Progenitor cell of endocrine pancreas (in vitro differentiated cells): ENCODE measurements around the gene TRIM25. TPM values are rescaled to one million over a fixed set of nuclear protein-coding genes. Genes with fewer than 3 reads are reported as not detected.

Experiments used
- DNase-seq: peaks from one replicate; pipeline ENCODE4 v3.0.0; 2021; ENCODE audit warnings: low spot score; ENCODE audit not compliant: unreplicated experiment
- H3K27ac Mint-ChIP-seq: 2 replicates; pipeline ENCODE4 v1.8.0; 2021; ENCODE audit warnings: mild to moderate bottlenecking, moderate library complexity, mixed read lengths
- H3K27me3 Mint-ChIP-seq: 2 replicates; pipeline ENCODE4 v1.8.0; 2021; ENCODE audit warnings: mixed read lengths
- H3K36me3 Mint-ChIP-seq: 2 replicates; pipeline ENCODE4 v1.8.0; 2022; ENCODE audit warnings: mixed read lengths; ENCODE audit not compliant: insufficient read depth
- H3K4me1 Mint-ChIP-seq: 2 replicates; pipeline ENCODE4 v1.8.0; 2021; ENCODE audit warnings: low read depth, mixed read lengths
- H3K4me3 Mint-ChIP-seq: 2 replicates; pipeline ENCODE4 v1.8.0; 2021; ENCODE audit warnings: low read depth, mild to moderate bottlenecking, moderate library complexity, mixed read lengths
- H3K9me3 Mint-ChIP-seq: 2 replicates; pipeline ENCODE4 v1.8.0; 2021; ENCODE audit warnings: low read depth, mixed read lengths
- CTCF ChIP-seq: fragments of 200-600 bp; sonication (generic); IDR thresholded peaks from one replicate; pipeline ENCODE4 v1.5.0; 2021; ENCODE audit warnings: antibody characterized with exemption, mild to moderate bottlenecking; ENCODE audit not compliant: unreplicated experiment
- total RNA-seq: library from RNA; stranded (reverse); gene quantifications from 2 replicates; pipeline ENCODE4 v1.2.1, GENCODE V29; 2021

TRIM25 gene
- total RNA-seq, 1 donor from 2014 or later, result 29.9 TPM

- H3K4me1 Mint-ChIP-seq, result no peaks in the 10 kb centered on the region
- DNase-seq, result no peak
- no peak for TF ChIP-seq CTCF
- H3K9me3 Mint-ChIP-seq, result peaks cover 14% of the 10 kb centered on the region
- H3K27ac Mint-ChIP-seq, result no peak overlapping the region
- H3K27me3 Mint-ChIP-seq, result no peaks in the 10 kb centered on the region
- H3K4me3 Mint-ChIP-seq, result no peak overlapping the region
- H3K36me3 Mint-ChIP-seq, result peaks cover 42% of the 10 kb centered on the region
These were observed 19.4 kb upstream of the TRIM25 start for GRCh38 chr17:56933151-56933745.

GRCh38 chr17:56930739-56931337, 17.0 kb upstream of the TRIM25 start:
- Mint-ChIP-seq H3K36me3 (peaks cover 30% of the 10 kb centered on the region), H3K27ac (no peak overlapping the region), H3K4me3 (no peak overlapping the region), H3K27me3 (no peaks in the 10 kb centered on the region), H3K4me1 (peaks cover 6% of the 10 kb centered on the region), H3K9me3 (peaks cover 17% of the 10 kb centered on the region)
- no peak for TF ChIP-seq CTCF
- DNase-seq, result no peak

DNA sequence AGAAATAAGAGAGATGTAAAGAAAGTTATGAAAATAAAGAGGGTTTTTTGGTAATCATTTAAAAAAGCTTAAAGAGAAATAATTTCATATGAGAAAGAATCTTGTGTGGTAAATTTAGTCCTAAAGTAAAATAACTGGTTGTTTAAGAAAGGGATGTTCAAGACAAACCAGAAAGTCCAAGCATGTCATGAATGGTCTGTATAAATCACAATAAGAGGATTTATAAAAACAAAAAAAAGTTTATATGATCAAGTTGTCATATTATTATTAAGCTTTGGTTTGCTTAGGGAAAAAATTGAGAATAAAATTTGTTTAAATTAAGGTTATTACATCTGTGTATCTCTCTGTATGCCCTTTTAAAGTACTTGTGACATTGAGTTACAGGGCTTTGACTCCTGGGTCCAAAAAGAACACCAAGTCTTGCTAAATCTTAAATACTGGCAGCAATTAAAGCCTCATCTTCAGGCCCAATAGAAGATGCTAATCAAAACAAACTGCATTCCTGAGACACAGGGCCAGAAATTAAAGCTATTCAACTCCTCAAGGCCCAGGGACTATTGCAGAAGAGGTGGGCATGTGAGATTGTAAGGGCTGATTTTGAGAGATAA, 15.6 kb upstream of the TRIM25 start:
- no peak for DNase-seq
- Mint-ChIP-seq H3K9me3 (peaks cover 17% of the 10 kb centered on the region), H3K36me3 (peaks cover 27% of the 10 kb centered on the region), H3K27me3 (no peaks in the 10 kb centered on the region), H3K27ac (no peak overlapping the region), H3K4me3 (no peak overlapping the region), H3K4me1 (peaks cover 6% of the 10 kb centered on the region)
- TF ChIP-seq CTCF, result no peak

DNA sequence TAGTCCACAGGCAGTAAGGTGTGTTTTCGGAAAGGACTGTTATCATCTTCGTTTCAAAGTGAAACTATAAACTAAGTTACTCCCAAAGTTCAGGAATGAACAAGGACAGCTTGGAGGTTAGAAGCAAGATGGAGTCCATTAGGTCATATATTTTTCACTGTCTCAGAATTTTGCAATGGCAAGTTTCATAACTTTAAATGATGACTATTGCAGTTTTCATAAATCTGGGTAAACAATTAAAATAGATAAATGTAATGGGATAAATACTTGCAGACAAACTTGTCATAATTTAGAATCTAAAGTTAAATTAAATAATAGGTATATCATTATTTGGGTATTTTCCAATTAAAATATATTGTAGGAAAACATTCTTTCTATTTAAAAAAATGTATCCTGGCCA, 14.7 kb upstream of the TRIM25 start:
- Mint-ChIP-seq H3K27me3 (no peaks in the 10 kb centered on the region), H3K36me3 (peaks cover 18% of the 10 kb centered on the region)

DNA sequence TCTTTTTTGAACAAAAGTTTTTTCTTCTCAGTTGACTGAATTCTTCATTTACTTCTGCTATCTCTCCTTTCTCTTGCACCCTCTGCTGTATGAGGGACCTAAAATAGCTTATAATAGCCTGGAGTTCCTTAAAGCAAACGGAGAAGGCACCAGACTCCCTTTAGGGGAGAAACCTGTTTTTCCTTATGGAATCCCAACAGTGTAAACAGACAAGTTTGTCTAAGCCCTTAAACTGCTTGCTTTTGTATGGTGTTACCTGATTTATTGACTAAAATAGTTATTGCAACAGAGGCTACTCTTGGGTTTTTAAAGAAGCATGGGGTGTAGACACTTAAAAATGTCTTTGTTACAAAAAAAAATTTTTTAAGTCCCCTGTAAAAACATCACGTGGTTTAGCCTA, 12.9 kb upstream of the TRIM25 start:
- Mint-ChIP-seq H3K4me3 (no peak overlapping the region), H3K27ac (peak overlapping the region; percentile 57), H3K36me3 (peaks cover 7% of the 10 kb centered on the region), H3K9me3 (peaks cover 14% of the 10 kb centered on the region), H3K4me1 (peaks cover 6% of the 10 kb centered on the region), H3K27me3 (no peaks in the 10 kb centered on the region)
- no peak for TF ChIP-seq CTCF
- no peak for DNase-seq

More for the DNA sequence above, 14.7 kb upstream of the TRIM25 start:
- peaks cover 6% of the 10 kb centered on the region for H3K4me1 Mint-ChIP-seq
- DNase-seq, result no peak
- H3K27ac Mint-ChIP-seq, result no peak overlapping the region
- no peak for TF ChIP-seq CTCF
- peaks cover 17% of the 10 kb centered on the region for H3K9me3 Mint-ChIP-seq
- H3K4me3 Mint-ChIP-seq, result no peak overlapping the region
